Ishikawa (cell line): Measurements from ENCODE around the gene TMEM184C.

ENCODE experiments used
- CEBPB ChIP-seq: IDR thresholded peaks from 2 replicates; pipeline ENCODE4 v1.6.1; 2012
- CREB1 ChIP-seq: IDR thresholded peaks from 2 replicates; pipeline ENCODE4 v1.6.1; 2012; ENCODE audit warnings: low read depth
- EGR1 ChIP-seq: IDR thresholded peaks from 2 replicates; pipeline ENCODE4 v1.6.1; 2012
- EP300 ChIP-seq: IDR thresholded peaks from 2 replicates; pipeline ENCODE4 v1.6.1; 2012; ENCODE audit warnings: borderline replicate concordance
- FOXM1 ChIP-seq: IDR thresholded peaks from 2 replicates; pipeline ENCODE4 v1.6.1; 2012; ENCODE audit warnings: low read depth, borderline replicate concordance
- MAX ChIP-seq: IDR thresholded peaks from 2 replicates; pipeline ENCODE4 v1.6.1; 2012
- NFIC ChIP-seq: IDR thresholded peaks from 2 replicates; pipeline ENCODE4 v1.6.1; 2012
- RAD21 ChIP-seq: IDR thresholded peaks from 2 replicates; pipeline ENCODE4 v1.6.1; 2012; ENCODE audit warnings: low read depth
- REST ChIP-seq: IDR thresholded peaks from 2 replicates; pipeline ENCODE4 v1.6.1; 2012; ENCODE audit warnings: low read depth, mild to moderate bottlenecking
- TAF1 ChIP-seq: IDR thresholded peaks from 2 replicates; pipeline ENCODE4 v1.6.1; 2012; ENCODE audit warnings: low read depth, mild to moderate bottlenecking
- TCF12 ChIP-seq: IDR thresholded peaks from 2 replicates; pipeline ENCODE4 v1.6.1; 2012; ENCODE audit warnings: low read depth
- TEAD4 ChIP-seq: IDR thresholded peaks from 2 replicates; pipeline ENCODE4 v1.6.1; 2012
- USF1 ChIP-seq: IDR thresholded peaks from 2 replicates; pipeline ENCODE4 v1.6.1; 2012
- YY1 ChIP-seq: IDR thresholded peaks from 2 replicates; pipeline ENCODE4 v1.6.1; 2012; ENCODE audit warnings: low read depth
- ZBTB7A ChIP-seq: IDR thresholded peaks from 2 replicates; pipeline ENCODE4 v1.6.1; 2012; ENCODE audit warnings: low read depth

TMEM184C gene

GRCh38 chr4:147683188-147683591 lies 66.0 kb downstream of the TMEM184C start:
- no peak for TF ChIP-seq RAD21
- no peak for TF ChIP-seq TEAD4
- TF ChIP-seq TCF12: no peak
- TF ChIP-seq TAF1: no peak
- TF ChIP-seq USF1: no peak
- TF ChIP-seq FOXM1: no peak

- TF ChIP-seq EGR1 (0 out of 2 replicates have a peak, but pooled peaks have one; percentile 25), MAX (peak; percentile 84), RAD21 (no peak), CREB1 (peak; percentile 95), EP300 (no peak; the same call in 1 of the 2 replicates), TAF1 (peak; percentile 85), REST (no peak), YY1 (peak; percentile 34; the same call in 1 of the 2 replicates), USF1 (peak; percentile 71), NFIC (0 out of 2 replicates have a peak, but pooled peaks have one; percentile 44), TEAD4 (peak; percentile 58), CEBPB (0 out of 2 replicates have a peak, but pooled peaks have one; percentile 4), FOXM1 (no peak), ZBTB7A (peak; percentile 78; the same call in 1 of the 2 replicates), TCF12 (peak; percentile 74)
Observed at GRCh38 chr4:147683717-147684700, 66.8 kb downstream of the TMEM184C start, which contains the start of gene PRMT9. PRMT9 (minus strand) TSS chr4:147684163; CDS start chr4:147683987, 176 bp downstream.

- TF ChIP-seq EGR1: no peak
- no peak for TF ChIP-seq YY1
- no peak for TF ChIP-seq NFIC
- no peak for TF ChIP-seq ZBTB7A
- no peak for TF ChIP-seq USF1
- TF ChIP-seq REST: no peak
- TF ChIP-seq TEAD4: no peak
- no peak for TF ChIP-seq RAD21
- no peak for TF ChIP-seq TCF12
- no peak for TF ChIP-seq CREB1
- TF ChIP-seq TAF1: no peak
- TF ChIP-seq MAX: no peak
- no peak for TF ChIP-seq FOXM1
Observed at GRCh38 chr4:147689067-147689466, 71.9 kb downstream of the TMEM184C start.

GRCh38 chr4:147691820-147692219 lies 74.6 kb downstream of the TMEM184C start:
- TF ChIP-seq TAF1 (no peak), RAD21 (no peak), REST (no peak), TCF12 (no peak), USF1 (no peak)
